Stimulated activated memory B cell treated with anti-CD40 and anti-IgM and Interleukin-4, amounts not matched to agents 10 μg/mL and 1 μg/mL and 100 μg/mL, for 72 hours (primary cell): ENCODE data around the gene GPR35.
"Not testable (repeated sequence)": the region's sequence is repeated elsewhere in the genome, so short reads cannot be mapped to it uniquely, and the experiment has no call there.

Experiments
- ATAC-seq: fragments of 150-1000 bp; cut with Tn5 transposase; 2 replicates; pipeline ENCODE4 v1.10.0; 2021
- H3K27ac Mint-ChIP-seq: one replicate; pipeline ENCODE4 v1.8.0; 2022; ENCODE audit warnings: mild to moderate bottlenecking, mixed read lengths
- H3K27me3 Mint-ChIP-seq: one replicate; pipeline ENCODE4 v1.8.0; 2022; ENCODE audit warnings: mixed read lengths
- H3K36me3 Mint-ChIP-seq: one replicate; pipeline ENCODE4 v1.8.0; 2022; ENCODE audit warnings: mixed read lengths
- H3K4me1 Mint-ChIP-seq: one replicate; pipeline ENCODE4 v1.8.0; 2022; ENCODE audit warnings: mixed read lengths
- H3K4me3 Mint-ChIP-seq: one replicate; pipeline ENCODE4 v1.8.0; 2022; ENCODE audit warnings: mild to moderate bottlenecking, moderate library complexity, mixed read lengths
- H3K9me3 Mint-ChIP-seq: one replicate; pipeline ENCODE4 v1.8.0; 2022; ENCODE audit warnings: mixed read lengths

Gene GPR35

DNA sequence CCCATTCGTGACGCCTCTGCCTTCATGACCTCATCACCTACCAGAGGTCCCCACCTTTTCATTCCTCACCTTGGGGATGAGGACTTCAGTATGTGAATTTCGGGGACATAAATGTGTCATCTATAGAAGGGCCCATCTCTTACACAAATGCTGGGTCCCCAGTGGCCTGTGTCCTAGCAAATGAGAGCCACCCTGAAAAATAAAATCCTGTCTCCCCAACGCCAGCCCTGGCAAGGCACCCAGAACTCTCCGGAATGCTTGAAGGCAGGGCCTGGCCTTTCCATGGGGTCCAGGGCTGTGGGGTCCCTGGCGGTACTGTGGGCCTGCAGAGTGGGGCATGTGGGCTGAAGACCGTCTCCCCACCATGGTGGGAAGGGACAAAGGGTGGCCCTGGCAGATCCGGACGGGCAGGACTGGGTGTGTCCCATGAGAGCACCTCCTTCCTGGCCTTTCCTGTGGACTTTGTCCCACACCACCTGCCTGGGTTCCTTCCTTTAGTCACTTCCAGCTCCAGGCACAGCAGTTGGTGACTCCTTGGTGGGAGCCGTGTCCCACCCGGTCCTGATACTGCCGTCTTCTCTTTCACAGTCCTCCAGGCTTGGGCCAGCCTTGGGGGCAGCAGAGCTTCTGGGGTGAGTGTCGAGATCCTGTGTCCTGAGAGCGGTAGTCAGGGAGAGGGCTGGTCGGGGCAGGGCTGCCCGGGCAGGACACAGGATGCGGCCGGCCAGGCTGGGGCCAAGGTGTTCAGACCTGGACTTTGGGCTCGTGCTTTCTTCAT lies 20.2 kb upstream of the GPR35 start:
- H3K4me3 Mint-ChIP-seq, result no peak overlapping the region
- ATAC-seq, result no peak
- no peak overlapping the region for H3K27ac Mint-ChIP-seq
- H3K27me3 Mint-ChIP-seq, result no peaks in the 10 kb centered on the region
- no peaks in the 10 kb centered on the region for H3K4me1 Mint-ChIP-seq
- peaks cover 9% of the 10 kb centered on the region for H3K36me3 Mint-ChIP-seq
- H3K9me3 Mint-ChIP-seq, result no peaks in the 10 kb centered on the region

DNA sequence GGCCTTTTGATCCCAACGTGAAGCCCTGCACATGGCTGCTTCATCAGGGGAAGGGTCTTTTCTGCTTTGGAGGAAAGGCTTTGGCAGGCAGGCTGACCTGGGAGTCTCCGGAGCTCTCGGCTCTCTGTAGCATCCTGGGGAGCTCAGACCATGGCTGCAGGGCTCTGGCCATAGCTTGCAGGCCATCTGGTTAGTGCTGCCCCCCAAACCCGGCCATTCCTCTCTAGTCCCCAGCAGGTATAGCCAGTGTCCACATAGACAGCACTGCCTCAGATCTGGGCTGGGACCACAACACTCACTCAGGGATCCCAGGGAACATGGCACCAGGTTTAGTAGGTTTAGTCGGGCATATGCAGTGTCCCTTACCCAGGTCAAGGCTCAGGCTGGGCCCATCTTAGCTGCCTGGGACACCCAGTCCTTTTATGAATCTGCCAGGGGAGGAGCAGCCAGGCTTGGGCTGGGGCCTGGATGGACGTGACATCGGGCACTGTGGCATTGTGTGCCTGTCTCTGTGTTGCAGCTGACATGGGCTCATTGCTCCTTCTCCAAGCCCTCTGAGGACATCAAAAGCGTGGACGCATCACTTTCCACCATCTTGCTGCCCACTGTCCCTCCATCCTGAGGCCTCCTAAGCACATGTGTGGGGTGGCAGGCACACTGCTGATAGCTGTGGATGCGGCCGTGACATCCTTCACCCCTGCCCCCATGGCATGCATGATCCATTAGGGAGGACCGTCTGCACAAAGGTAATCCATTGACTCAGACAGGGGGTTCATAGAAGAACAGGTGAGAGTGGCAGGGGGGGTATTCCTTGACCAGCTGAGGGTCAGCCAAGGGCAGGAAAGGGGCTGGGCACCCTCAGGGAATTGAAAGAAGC lies 19.2 kb upstream of the GPR35 start:
- Mint-ChIP-seq H3K4me1 (no peaks in the 10 kb centered on the region), H3K9me3 (no peaks in the 10 kb centered on the region), H3K27me3 (no peaks in the 10 kb centered on the region), H3K36me3 (peaks cover 8% of the 10 kb centered on the region), H3K4me3 (no peak overlapping the region), H3K27ac (no peak overlapping the region)
- ATAC-seq, result no peak

- H3K9me3 Mint-ChIP-seq, result peaks cover 1% of the 10 kb centered on the region
- H3K27me3 Mint-ChIP-seq, result no peaks in the 10 kb centered on the region
- H3K36me3 Mint-ChIP-seq, result peaks cover 5% of the 10 kb centered on the region
- H3K4me3 Mint-ChIP-seq, result no peak overlapping the region
- no peak for ATAC-seq
- H3K4me1 Mint-ChIP-seq, result peaks cover 8% of the 10 kb centered on the region
- no peak overlapping the region for H3K27ac Mint-ChIP-seq
These were observed 13.6 kb upstream of the GPR35 start for GRCh38 chr2:240611601-240612210.

DNA sequence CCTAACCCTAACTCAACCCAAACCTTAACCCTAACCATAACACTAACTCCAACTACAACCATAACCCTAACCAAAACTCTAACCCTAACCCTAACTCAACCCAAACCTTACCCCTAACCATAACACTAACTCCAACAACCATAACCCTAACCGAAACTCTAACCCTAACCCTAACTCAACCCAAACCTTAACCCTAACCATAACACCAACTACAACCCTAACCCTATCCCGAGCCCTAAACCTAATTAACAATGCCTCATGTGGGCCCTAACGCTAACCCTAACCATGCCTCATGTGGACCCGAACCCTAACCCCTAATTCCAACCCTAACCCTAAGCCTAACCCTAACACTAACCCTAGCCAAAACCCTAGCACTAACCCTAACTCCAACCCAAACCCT lies 11.5 kb upstream of the GPR35 start:
- Mint-ChIP-seq H3K27ac (no peak overlapping the region), H3K4me3 (no peak overlapping the region), H3K9me3 (peaks cover 5% of the 10 kb centered on the region), H3K4me1 (peaks cover 8% of the 10 kb centered on the region), H3K36me3 (peaks cover 14% of the 10 kb centered on the region), H3K27me3 (no peaks in the 10 kb centered on the region)
- ATAC-seq, result no peak

DNA sequence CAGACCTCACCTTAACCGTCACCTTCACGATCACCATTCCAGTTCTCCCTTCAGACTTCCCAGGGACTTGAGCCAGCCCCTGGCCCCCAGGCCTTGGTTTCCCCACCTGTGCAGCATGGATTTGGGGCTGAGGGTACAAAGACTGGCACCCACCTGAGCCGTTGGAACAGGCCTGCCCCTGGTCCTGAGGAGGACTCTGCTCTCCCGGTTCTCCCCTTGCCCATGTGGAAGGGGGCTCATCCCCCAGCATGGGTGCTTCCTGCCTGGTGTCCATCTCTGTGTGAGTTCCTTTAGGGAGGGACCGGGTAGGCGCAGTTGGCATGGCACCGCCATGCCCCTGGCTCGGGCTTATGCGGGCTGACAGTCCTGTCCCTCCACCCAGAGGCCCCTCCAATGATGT lies 10.9 kb upstream of the GPR35 start:
- no peaks in the 10 kb centered on the region for H3K27me3 Mint-ChIP-seq
- ATAC-seq, result no peak

GRCh38 chr2:240615396-240615795 lies 9.9 kb upstream of the GPR35 start:
- H3K27ac Mint-ChIP-seq, result no peak overlapping the region
- H3K4me1 Mint-ChIP-seq, result peaks cover 15% of the 10 kb centered on the region
- no peak for ATAC-seq
- H3K27me3 Mint-ChIP-seq, result no peaks in the 10 kb centered on the region
- peaks cover 5% of the 10 kb centered on the region for H3K9me3 Mint-ChIP-seq
- H3K4me3 Mint-ChIP-seq, result no peak overlapping the region
- peaks cover 20% of the 10 kb centered on the region for H3K36me3 Mint-ChIP-seq

More for the DNA sequence above, 10.9 kb upstream of the GPR35 start:
- Mint-ChIP-seq H3K4me3 (no peak overlapping the region), H3K4me1 (peaks cover 8% of the 10 kb centered on the region), H3K36me3 (peaks cover 14% of the 10 kb centered on the region), H3K27ac (no peak overlapping the region), H3K9me3 (peaks cover 5% of the 10 kb centered on the region)

DNA sequence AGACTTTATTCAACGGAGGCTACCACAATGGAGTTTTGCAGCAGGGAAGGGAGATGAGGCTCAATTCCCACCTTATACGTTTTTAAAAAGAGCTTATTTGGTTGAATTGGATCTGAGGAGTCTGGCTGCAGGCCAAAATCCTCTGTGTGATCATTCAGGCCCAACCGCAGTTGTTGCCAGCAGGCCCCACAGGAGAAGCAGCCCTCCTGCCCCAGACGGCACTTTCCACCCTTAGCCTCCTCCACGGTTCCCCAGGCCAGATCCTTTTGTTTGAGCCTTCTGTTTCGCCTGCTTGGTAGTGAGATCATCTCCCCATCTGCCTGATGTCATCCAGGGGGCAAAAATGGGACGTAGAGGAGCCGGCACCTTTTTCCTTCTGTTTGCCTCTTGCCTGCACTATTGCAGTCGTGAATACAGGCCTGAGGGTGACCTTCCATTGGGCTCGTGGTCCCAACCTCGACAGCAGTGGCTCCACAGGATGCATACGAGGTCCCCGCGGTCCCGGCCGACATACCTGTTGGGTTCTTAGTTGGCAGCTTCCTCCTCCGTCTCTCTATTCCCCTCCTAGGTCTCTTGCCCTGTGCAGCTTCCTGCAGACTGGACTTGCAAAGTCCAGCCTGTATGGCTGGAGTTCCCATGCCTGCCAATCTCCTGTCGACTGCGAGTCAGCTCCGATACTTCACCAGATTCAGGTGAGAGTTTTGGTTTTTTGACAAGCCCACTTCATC lies 9.3 kb upstream of the GPR35 start:
- H3K4me3 Mint-ChIP-seq, result no peak overlapping the region
- H3K27ac Mint-ChIP-seq, result no peak overlapping the region
- H3K9me3 Mint-ChIP-seq, result peaks cover 5% of the 10 kb centered on the region
- no peak for ATAC-seq
- peaks cover 20% of the 10 kb centered on the region for H3K36me3 Mint-ChIP-seq
- peaks cover 3% of the 10 kb centered on the region for H3K27me3 Mint-ChIP-seq
- H3K4me1 Mint-ChIP-seq, result peaks cover 20% of the 10 kb centered on the region

DNA sequence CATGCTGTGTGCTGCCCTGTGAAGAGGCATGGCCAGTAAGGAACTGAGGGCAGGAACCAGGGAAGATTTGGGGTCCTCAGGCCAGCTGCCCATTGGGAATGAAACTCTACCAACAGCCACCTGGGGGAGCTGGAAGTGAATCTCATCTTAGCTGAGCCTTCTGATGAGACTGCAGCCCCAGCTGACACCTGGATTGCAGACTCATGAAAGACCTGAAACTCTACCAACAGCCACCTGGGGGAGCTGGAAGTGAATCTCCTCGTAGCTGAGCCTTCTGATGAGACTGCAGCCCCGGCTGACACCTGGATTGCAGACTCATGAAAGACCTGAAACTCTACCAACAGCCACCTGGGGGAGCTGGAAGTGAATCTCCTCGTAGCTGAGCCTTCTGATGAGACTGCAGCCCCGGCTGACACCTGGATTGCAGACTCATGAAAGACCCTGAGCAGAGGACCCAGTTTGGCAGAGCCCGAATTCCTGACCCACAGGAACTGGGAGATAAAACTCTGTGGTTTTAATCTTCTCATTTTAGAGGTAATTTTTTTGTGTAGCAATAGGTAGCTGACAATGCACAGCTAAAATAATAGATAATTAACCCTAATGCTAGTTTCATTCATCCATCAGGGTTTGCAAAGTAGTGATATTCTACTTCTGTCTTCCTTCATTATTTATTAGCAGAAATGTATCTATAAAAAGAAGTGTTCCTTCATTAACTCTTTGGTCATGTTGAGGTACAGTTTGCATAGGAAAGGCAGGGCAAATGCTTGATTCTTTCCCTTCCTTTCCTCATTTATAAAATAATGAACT lies 8.2 kb upstream of the GPR35 start:
- H3K4me1 Mint-ChIP-seq, result peaks cover 23% of the 10 kb centered on the region
- not testable (repeated sequence) for H3K27ac Mint-ChIP-seq, H3K9me3 Mint-ChIP-seq

DNA sequence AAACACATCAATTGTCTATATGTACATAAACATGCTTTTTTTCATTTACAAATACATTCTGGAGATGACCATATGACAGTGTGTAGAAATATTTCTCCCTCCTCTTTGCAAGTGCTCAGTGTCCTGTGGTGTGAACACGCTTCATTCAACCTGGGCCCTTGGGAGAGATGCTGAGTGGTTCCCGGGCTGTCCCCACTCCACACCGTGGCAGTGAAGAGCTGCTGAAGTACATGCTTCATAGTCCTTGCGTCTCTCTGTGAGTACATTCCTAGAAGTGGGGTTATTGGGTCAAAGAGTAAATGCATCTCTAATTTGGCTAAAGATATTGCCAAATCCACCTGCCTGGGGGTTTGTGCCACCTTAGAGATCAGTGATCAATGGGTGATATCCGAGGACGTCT lies 6.5 kb upstream of the GPR35 start:
- peaks cover 26% of the 10 kb centered on the region for H3K4me1 Mint-ChIP-seq
- H3K27ac Mint-ChIP-seq, result no peak overlapping the region
- no peak for ATAC-seq
- peaks cover 25% of the 10 kb centered on the region for H3K36me3 Mint-ChIP-seq
- no peak overlapping the region for H3K4me3 Mint-ChIP-seq
- H3K9me3 Mint-ChIP-seq, result peaks cover 5% of the 10 kb centered on the region
- peaks cover 31% of the 10 kb centered on the region for H3K27me3 Mint-ChIP-seq

More for the DNA sequence above, 8.2 kb upstream of the GPR35 start:
- Mint-ChIP-seq H3K27me3 (peaks cover 14% of the 10 kb centered on the region), H3K36me3 (peaks cover 21% of the 10 kb centered on the region)
- not testable (repeated sequence) for H3K4me3 Mint-ChIP-seq, ATAC-seq

DNA sequence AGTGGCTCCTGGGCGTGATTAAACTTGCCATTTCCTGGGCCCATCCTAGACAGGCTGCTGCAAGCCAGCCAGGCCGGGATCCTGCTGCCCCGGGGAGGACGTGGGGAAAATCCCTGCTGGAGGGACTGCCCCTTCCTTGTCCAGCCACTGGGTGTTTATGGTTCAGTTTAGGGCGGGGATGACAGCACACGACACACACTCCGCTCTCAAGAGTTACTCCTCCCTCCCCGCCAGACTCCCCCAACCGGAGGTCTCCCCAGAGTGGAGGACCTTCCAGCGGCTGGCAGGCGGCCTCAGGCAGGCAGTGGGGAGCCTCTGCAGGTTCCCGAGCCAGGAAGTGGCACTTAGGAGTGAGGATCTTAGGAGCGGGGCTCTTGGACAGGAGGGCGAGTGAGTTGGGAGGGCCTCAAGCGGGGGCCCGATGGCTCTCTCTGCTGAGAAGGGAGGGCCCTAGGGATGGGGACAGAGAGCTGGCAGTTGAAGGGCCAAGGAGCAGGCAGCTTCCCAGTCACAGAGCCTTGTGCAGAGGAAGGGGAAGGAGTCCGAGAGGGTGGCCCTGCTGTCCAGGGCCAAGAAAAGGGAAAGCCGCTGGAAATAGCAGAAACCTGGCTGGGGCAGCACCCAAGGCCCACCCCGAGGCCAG lies 5.7 kb upstream of the GPR35 start:
- peaks cover 25% of the 10 kb centered on the region for H3K36me3 Mint-ChIP-seq
- H3K4me1 Mint-ChIP-seq, result peaks cover 34% of the 10 kb centered on the region
- H3K27me3 Mint-ChIP-seq, result peaks cover 39% of the 10 kb centered on the region
- no peak overlapping the region for H3K27ac Mint-ChIP-seq
- ATAC-seq, result no peak
- peaks cover 5% of the 10 kb centered on the region for H3K9me3 Mint-ChIP-seq
- no peak overlapping the region for H3K4me3 Mint-ChIP-seq

GRCh38 chr2:240620149-240620731 lies 5.0 kb upstream of the GPR35 start:
- peaks cover 41% of the 10 kb centered on the region for H3K4me1 Mint-ChIP-seq
- H3K36me3 Mint-ChIP-seq, result peaks cover 25% of the 10 kb centered on the region
- H3K27me3 Mint-ChIP-seq, result peaks cover 41% of the 10 kb centered on the region
- no peak overlapping the region for H3K4me3 Mint-ChIP-seq
- no peak overlapping the region for H3K27ac Mint-ChIP-seq
- no peak for ATAC-seq
- peaks cover 5% of the 10 kb centered on the region for H3K9me3 Mint-ChIP-seq

DNA sequence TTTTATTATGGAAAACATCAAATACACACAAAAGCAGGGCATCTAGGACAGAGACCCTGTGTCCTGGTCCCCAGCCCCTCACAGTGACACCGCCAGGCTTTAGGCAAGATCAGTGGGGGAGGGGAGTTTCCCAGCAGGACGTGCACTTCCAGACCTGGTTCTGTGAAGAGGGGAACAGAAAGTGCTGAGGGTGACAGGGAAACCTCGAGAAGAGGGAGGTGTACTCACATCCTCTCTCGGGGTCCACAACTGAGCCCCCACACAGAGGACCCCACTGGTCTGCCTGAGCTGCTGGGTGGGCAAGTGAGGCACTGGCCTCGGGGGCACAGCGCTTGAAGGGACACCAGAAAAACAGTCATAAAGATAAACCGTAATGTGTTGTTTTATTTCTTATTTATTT lies 4.4 kb upstream of the GPR35 start:
- ATAC-seq, result no peak
- peak overlapping the region; percentile 81 for H3K27ac Mint-ChIP-seq
- H3K4me1 Mint-ChIP-seq, result peaks cover 45% of the 10 kb centered on the region
- peaks cover 46% of the 10 kb centered on the region for H3K27me3 Mint-ChIP-seq
- peaks cover 5% of the 10 kb centered on the region for H3K9me3 Mint-ChIP-seq
- peaks cover 25% of the 10 kb centered on the region for H3K36me3 Mint-ChIP-seq
- no peak overlapping the region for H3K4me3 Mint-ChIP-seq

- Mint-ChIP-seq H3K9me3 (peaks cover 3% of the 10 kb centered on the region), H3K27me3 (peaks cover 46% of the 10 kb centered on the region), H3K27ac (peak overlapping the region; percentile 81), H3K4me1 (peaks cover 54% of the 10 kb centered on the region), H3K4me3 (no peak overlapping the region), H3K36me3 (peaks cover 17% of the 10 kb centered on the region)
- ATAC-seq, result no peak
These were observed 3.2 kb upstream of the GPR35 start for GRCh38 chr2:240622060-240622411.
